OCI-LY7 (cell line): Measurements from ENCODE around the gene HECW1. TPM values are rescaled to one million over a fixed set of nuclear protein-coding genes. Genes with fewer than 3 reads are reported as not detected.

Experiments used
- BruUV-seq: library from RNA; stranded (reverse); fragments of 400-500 nt; replicated peaks from 2 replicates; lab custom pipeline; 2021; lab: Mats Ljungman, UMichigan
- CTCF ChIA-PET: fragments of 300-600 bp; sonication (Branson Sonifier 250); formaldehyde crosslinking; loops from one replicate; lab custom pipeline; 2022; ENCODE audit warnings: antibody characterized with exemption; ENCODE audit not compliant: unreplicated experiment; lab: Charles Lee
- POLR2A ChIA-PET: fragments of 300-600 bp; sonication (Branson Sonifier 250); formaldehyde crosslinking; loops from one replicate; lab custom pipeline; 2022; ENCODE audit warnings: antibody characterized with exemption; lab: Charles Lee
- DNase-seq: peaks from one replicate; pipeline ENCODE4 v3.0.0-alpha.2; 2015; ENCODE audit warnings: low spot score
- H2AFZ ChIP-seq: fragments of 200-600 bp; sonication (generic), shearing (Covaris generic); 2 replicates; pipeline ENCODE4 v1.6.1; 2014; ENCODE audit warnings: mild to moderate bottlenecking, antibody characterized with exemption, low read length, moderate library complexity
- H3K27ac ChIP-seq: fragments of 200-600 bp; sonication (generic); 2 replicates; pipeline ENCODE4 v1.5.1; 2014; ENCODE audit warnings: mixed run types, low read depth, mild to moderate bottlenecking, moderate library complexity, low read length, inconsistent platforms; ENCODE audit not compliant: poor library complexity, severe bottlenecking
- H3K36me3 ChIP-seq: fragments of 200-600 bp; sonication (generic); 2 replicates; pipeline ENCODE4 v1.6.1; 2014; ENCODE audit warnings: mild to moderate bottlenecking, antibody characterized with exemption, low read length, moderate library complexity, mixed read lengths; ENCODE audit not compliant: insufficient read depth
- H3K4me1 ChIP-seq: fragments of 200-600 bp; sonication (generic); 2 replicates; pipeline ENCODE4 v1.5.1; 2014; ENCODE audit warnings: mild to moderate bottlenecking, low read length; ENCODE audit not compliant: insufficient read depth, poor library complexity, severe bottlenecking
- H3K4me2 ChIP-seq: fragments of 200-600 bp; sonication (generic); 2 replicates; pipeline ENCODE4 v1.6.1; 2014; ENCODE audit warnings: mild to moderate bottlenecking, low read length
- H3K4me3 ChIP-seq: fragments of 200-600 bp; sonication (generic); 2 replicates; pipeline ENCODE4 v1.5.1; 2014; ENCODE audit warnings: mild to moderate bottlenecking, low read depth, low read length; ENCODE audit not compliant: poor library complexity, severe bottlenecking
- H3K79me2 ChIP-seq: fragments of 200-600 bp; sonication (generic); 2 replicates; pipeline ENCODE4 v1.6.1; 2016; ENCODE audit warnings: low read depth, mild to moderate bottlenecking, low read length, moderate library complexity, mixed read lengths; ENCODE audit not compliant: insufficient read depth
- H3K9me2 ChIP-seq: fragments of 200-600 bp; sonication (generic); 2 replicates; pipeline ENCODE4 v1.6.1; 2016; ENCODE audit warnings: mild to moderate bottlenecking, low read length, mixed read lengths; ENCODE audit not compliant: insufficient read depth
- H3K9me3 ChIP-seq: fragments of 200-600 bp; sonication (generic); 2 replicates; pipeline ENCODE4 v1.6.1; 2014; ENCODE audit warnings: mild to moderate bottlenecking, mixed run types, low read length, mixed read lengths
- H4K20me1 ChIP-seq: fragments of 200-600 bp; sonication (generic); 2 replicates; pipeline ENCODE4 v1.6.1; 2014; ENCODE audit warnings: mild to moderate bottlenecking, antibody characterized with exemption, low read length, moderate library complexity, mixed read lengths; ENCODE audit not compliant: insufficient read depth
- CTCF ChIP-seq: fragments of 200-600 bp; sonication (generic); conservative IDR thresholded peaks from 2 replicates; pipeline ENCODE4 v1.5.1; 2014; ENCODE audit warnings: mild to moderate bottlenecking, antibody characterized with exemption, low read length, moderate library complexity, mixed read lengths
- EZH2phosphoT487 ChIP-seq: fragments of 200-600 bp; sonication (generic); IDR thresholded peaks from 2 replicates; pipeline ENCODE4 v1.6.1; 2018; ENCODE audit warnings: low read depth, borderline replicate concordance, mild to moderate bottlenecking, mixed run types, antibody characterized with exemption, low read length, moderate library complexity, mixed read lengths
- intact Hi-C: fragments of 100-400 bp; cut with micrococcal nuclease; formaldehyde crosslinking; loops from one replicate; pipeline ENCODE4 v1.10.0; 2022; ENCODE audit not compliant: unreplicated experiment
- total RNA-seq, 2 experiments: library from RNA; depleted of rRNA in 1 of 2; stranded (reverse); fragments of >200 nt in 1 of 2; shearing (Covaris generic) in 1 of 2; gene quantifications; 2 replicates each; pipeline ENCODE4 v1.2.3, GENCODE V29; 2014 to 2022

Gene HECW1
- total RNA-seq, 2 experiments from 2014 or later: 2.0 TPM

- H3K27ac ChIP-seq: no peak overlapping the region
- DNase-seq: no peak
- no peaks in the 10 kb centered on the region for H3K36me3 ChIP-seq
- POLR2A ChIA-PET: no interaction called here
- H2AFZ ChIP-seq: no peak overlapping the region
- H3K4me2 ChIP-seq: no peak overlapping the region
- H3K4me1 ChIP-seq: no peaks in the 10 kb centered on the region
- intact Hi-C loops: no loop called here
- CTCF ChIA-PET: no interaction called here
- H3K79me2 ChIP-seq: no peaks in the 10 kb centered on the region
- TF ChIP-seq CTCF (no peak), EZH2phosphoT487 (no peak)
- H4K20me1 ChIP-seq: no peaks in the 10 kb centered on the region
- H3K9me2 ChIP-seq: no peaks in the 10 kb centered on the region
- BruUV-seq: no TSS peak
- no peak overlapping the region for H3K4me3 ChIP-seq
- no peaks in the 10 kb centered on the region for H3K9me3 ChIP-seq
Observed at GRCh38 chr7:43395351-43395750, 282.9 kb downstream of the HECW1 start.

- Histone ChIP-seq H3K27ac (no peak overlapping the region), H3K4me3 (no peak overlapping the region), H2AFZ (no peak overlapping the region), H4K20me1 (no peaks in the 10 kb centered on the region), H3K4me2 (no peak overlapping the region), H3K79me2 (no peaks in the 10 kb centered on the region), H3K4me1 (no peaks in the 10 kb centered on the region), H3K9me3 (no peaks in the 10 kb centered on the region), H3K9me2 (no peaks in the 10 kb centered on the region), H3K36me3 (no peaks in the 10 kb centered on the region)
- ChIA-PET CTCF (no interaction called here), POLR2A (no interaction called here)
- no peak for TF ChIP-seq EZH2phosphoT487
- TF ChIP-seq CTCF: no peak
- intact Hi-C loops: no loop called here
- no peak for DNase-seq
- no TSS peak for BruUV-seq
Observed at GRCh38 chr7:43396187-43396740, 283.8 kb downstream of the HECW1 start.

- no peak overlapping the region for H3K4me2 ChIP-seq
- no peaks in the 10 kb centered on the region for H3K9me3 ChIP-seq
- H2AFZ ChIP-seq: no peak overlapping the region
- intact Hi-C loops: no loop called here
- ChIA-PET CTCF (no interaction called here), POLR2A (interaction anchor here (1.2 kb wide), 1 partner anchor 41 kb away, joined by 4 read pairs; no protein-coding TSS in a partner anchor)
- H4K20me1 ChIP-seq: no peaks in the 10 kb centered on the region
- H3K4me1 ChIP-seq: no peaks in the 10 kb centered on the region
- H3K36me3 ChIP-seq: no peaks in the 10 kb centered on the region
- TF ChIP-seq EZH2phosphoT487 (no peak), CTCF (no peak)
- no peak overlapping the region for H3K4me3 ChIP-seq
- H3K27ac ChIP-seq: no peak overlapping the region
- no peaks in the 10 kb centered on the region for H3K79me2 ChIP-seq
- no peaks in the 10 kb centered on the region for H3K9me2 ChIP-seq
- BruUV-seq: no TSS peak
- no peak for DNase-seq
Observed at GRCh38 chr7:43398831-43399230, 286.4 kb downstream of the HECW1 start.
